HepG2 (cell line): ENCODE measurements around the gene ARL5B. TPM values are rescaled to one million over a fixed set of nuclear protein-coding genes. Genes with fewer than 3 reads are reported as not detected.

Experiments used
- AGO1 ChIP-seq: fragments of 200-400 bp; formaldehyde crosslinking; IDR thresholded peaks from 2 replicates; pipeline ENCODE4 v1.6.1; 2017; ENCODE audit warnings: mild to moderate bottlenecking, low read depth, low read length, moderate library complexity; ENCODE audit not compliant: poor library complexity, severe bottlenecking
- ATM ChIP-seq: fragments of 450-650 bp; IDR thresholded peaks from 2 replicates; pipeline ENCODE4 v1.7.1; 2017; ENCODE audit warnings: mild to moderate bottlenecking, borderline replicate concordance
- CHD4 ChIP-seq: fragments of 200-600 bp; sonication (generic); IDR thresholded peaks from 2 replicates; pipeline ENCODE4 v1.7.0; 2017; ENCODE audit warnings: mild to moderate bottlenecking, low read length, borderline replicate concordance
- EHMT2 ChIP-seq: fragments of 200-600 bp; sonication (generic); IDR thresholded peaks from 2 replicates; pipeline ENCODE4 v1.7.0; 2017; ENCODE audit warnings: antibody characterized with exemption, low read depth, low read length, borderline replicate concordance
- FLYWCH1 ChIP-seq: sonication (generic); formaldehyde crosslinking; IDR thresholded peaks from 2 replicates; pipeline ENCODE4 v1.8.1; 2023; ENCODE audit warnings: mild to moderate bottlenecking, missing genetic modification reagents
- KDM5B ChIP-seq: sonication (generic); formaldehyde crosslinking; IDR thresholded peaks from 2 replicates; pipeline ENCODE4 v1.4.0; 2020; ENCODE audit warnings: missing genetic modification reagents, mild to moderate bottlenecking, borderline replicate concordance
- MAF1 ChIP-seq: sonication (generic); formaldehyde crosslinking; IDR thresholded peaks from 2 replicates; pipeline ENCODE4 v1.5.0; 2020; ENCODE audit warnings: missing genetic modification reagents, borderline replicate concordance
- MTA1 ChIP-seq: sonication (generic); formaldehyde crosslinking; IDR thresholded peaks from 2 replicates; pipeline ENCODE4 v1.4.0; 2020; ENCODE audit warnings: missing genetic modification reagents, mild to moderate bottlenecking, borderline replicate concordance
- NCOR1 ChIP-seq: fragments of 200-600 bp; sonication (generic); IDR thresholded peaks from 2 replicates; pipeline ENCODE4 v1.7.0; 2017; ENCODE audit warnings: antibody characterized with exemption, low read length, borderline replicate concordance
- NFRKB ChIP-seq: fragments of 450-650 bp; IDR thresholded peaks from 2 replicates; pipeline ENCODE4 v1.6.1; 2017
- NFYB ChIP-seq: sonication (generic); formaldehyde crosslinking; IDR thresholded peaks from 2 replicates; pipeline ENCODE4 v1.4.0; 2020; ENCODE audit warnings: missing genetic modification reagents
- PPARG ChIP-seq: conservative IDR thresholded peaks from 2 replicates; pipeline ENCODE4 v1.6.1; 2016; ENCODE audit warnings: missing biosample characterization, missing genetic modification reagents
- PTBP1 ChIP-seq: fragments of 200-400 bp; formaldehyde crosslinking; IDR thresholded peaks from 2 replicates; pipeline ENCODE4 v1.6.1; 2018; ENCODE audit warnings: low read length, low read depth; ENCODE audit not compliant: poor library complexity, severe bottlenecking
- SPEN ChIP-seq: sonication (generic); formaldehyde crosslinking; IDR thresholded peaks from 2 replicates; pipeline ENCODE4 v1.5.1; 2020; ENCODE audit warnings: low read depth, mild to moderate bottlenecking, missing genetic modification reagents
- SRSF1 ChIP-seq: fragments of 200-400 bp; formaldehyde crosslinking; optimal IDR thresholded peaks from 2 replicates; pipeline ENCODE3; 2017; ENCODE audit warnings: mild to moderate bottlenecking, low read depth, low read length, moderate library complexity
- TEAD3 ChIP-seq: optimal IDR thresholded peaks from 2 replicates; pipeline ENCODE3; 2016; ENCODE audit warnings: borderline replicate concordance
- ZFAT ChIP-seq: sonication (generic); formaldehyde crosslinking; conservative IDR thresholded peaks from 2 replicates; pipeline ENCODE4 v1.8.1; 2023; ENCODE audit warnings: missing genetic modification reagents, inconsistent platforms
- ZMYM3 ChIP-seq: sonication (generic); formaldehyde crosslinking; IDR thresholded peaks from 2 replicates; pipeline ENCODE4 v1.5.1; 2020; ENCODE audit warnings: mild to moderate bottlenecking, missing genetic modification reagents
- ZNF260 ChIP-seq: sonication (generic); formaldehyde crosslinking; IDR thresholded peaks from 2 replicates; pipeline ENCODE4 v1.4.0; 2020; ENCODE audit warnings: missing genetic modification reagents, low read depth, mild to moderate bottlenecking, borderline replicate concordance
- ZNF263 ChIP-seq: sonication (generic); formaldehyde crosslinking; IDR thresholded peaks from 2 replicates; pipeline ENCODE4 v1.4.0; 2020; ENCODE audit warnings: missing genetic modification reagents
- ZNF274 ChIP-seq: sonication (generic); formaldehyde crosslinking; IDR thresholded peaks from 2 replicates; pipeline ENCODE4 v1.5.1; 2020; ENCODE audit warnings: mild to moderate bottlenecking, missing genetic modification reagents
- ZNF33A ChIP-seq: sonication (generic); formaldehyde crosslinking; IDR thresholded peaks from 2 replicates; pipeline ENCODE4 v1.5.1; 2020; ENCODE audit warnings: missing genetic modification reagents, mild to moderate bottlenecking, moderate library complexity, borderline replicate concordance
- ZNF382 ChIP-seq: sonication (generic); formaldehyde crosslinking; IDR thresholded peaks from 2 replicates; pipeline ENCODE4 v1.5.0; 2020; ENCODE audit warnings: missing genetic modification reagents, mild to moderate bottlenecking, borderline replicate concordance
- ZNF703 ChIP-seq: sonication (generic); formaldehyde crosslinking; IDR thresholded peaks from 2 replicates; pipeline ENCODE4 v1.5.1; 2020; ENCODE audit warnings: missing genetic modification reagents, mild to moderate bottlenecking, moderate library complexity, borderline replicate concordance
- ZNF839 ChIP-seq: sonication (generic); formaldehyde crosslinking; IDR thresholded peaks from 2 replicates; pipeline ENCODE4 v1.4.0; 2020; ENCODE audit warnings: missing genetic modification reagents, mild to moderate bottlenecking, borderline replicate concordance
- ZSCAN25 ChIP-seq: sonication (generic); formaldehyde crosslinking; IDR thresholded peaks from 2 replicates; pipeline ENCODE4 v1.8.0; 2022; ENCODE audit warnings: mild to moderate bottlenecking, missing genetic modification reagents
- polyA plus RNA-seq, 8 experiments: library from polyadenylated mRNA; depleted of rRNA in 3 of 8; stranded (reverse) in 7 of 8; unstranded in 1 of 8; fragments of >200 nt; fragmentation: Illumina TruSeq in 4 of 8; extraction: Trizol in 4 of 8; gene quantifications; 2 replicates each; pipeline versions ENCODE4 v1.2.1 to v1.2.3, GENCODE V29; 2011 to 2016; ENCODE audit warnings: low read depth in 4 of 8, missing spikeins in 1 of 8, mixed read lengths in 1 of 8; ENCODE audit not compliant: insufficient read depth in 1 of 8
- total RNA-seq, 5 experiments: library from RNA; depleted of rRNA; stranded (reverse); fragments of >200 nt; fragmentation: Illumina TruSeq; extraction: Trizol; gene quantifications; 2 replicates each; pipeline ENCODE4 v1.2.3, GENCODE V29; 2016; ENCODE audit warnings: low read depth in 1 of 5
- TF ChIP-seq, protein P1 (sequence below): sonication (generic); formaldehyde crosslinking; IDR thresholded peaks from 2 replicates; pipeline ENCODE4 v1.5.1; 2020; ENCODE audit warnings: missing genetic modification reagents, mild to moderate bottlenecking, borderline replicate concordance
- TF ChIP-seq, protein P2 (sequence below): sonication (generic); formaldehyde crosslinking; IDR thresholded peaks from 2 replicates; pipeline ENCODE4 v1.4.0; 2020; ENCODE audit warnings: missing genetic modification reagents, mild to moderate bottlenecking, borderline replicate concordance

The ARL5B gene
- total and polyA plus RNA-seq, 2 of the 13 experiments (the other 11 are each of a cell fraction or from before 2014, with no cell fraction given), result 26.6 to 32.7 TPM

DNA sequence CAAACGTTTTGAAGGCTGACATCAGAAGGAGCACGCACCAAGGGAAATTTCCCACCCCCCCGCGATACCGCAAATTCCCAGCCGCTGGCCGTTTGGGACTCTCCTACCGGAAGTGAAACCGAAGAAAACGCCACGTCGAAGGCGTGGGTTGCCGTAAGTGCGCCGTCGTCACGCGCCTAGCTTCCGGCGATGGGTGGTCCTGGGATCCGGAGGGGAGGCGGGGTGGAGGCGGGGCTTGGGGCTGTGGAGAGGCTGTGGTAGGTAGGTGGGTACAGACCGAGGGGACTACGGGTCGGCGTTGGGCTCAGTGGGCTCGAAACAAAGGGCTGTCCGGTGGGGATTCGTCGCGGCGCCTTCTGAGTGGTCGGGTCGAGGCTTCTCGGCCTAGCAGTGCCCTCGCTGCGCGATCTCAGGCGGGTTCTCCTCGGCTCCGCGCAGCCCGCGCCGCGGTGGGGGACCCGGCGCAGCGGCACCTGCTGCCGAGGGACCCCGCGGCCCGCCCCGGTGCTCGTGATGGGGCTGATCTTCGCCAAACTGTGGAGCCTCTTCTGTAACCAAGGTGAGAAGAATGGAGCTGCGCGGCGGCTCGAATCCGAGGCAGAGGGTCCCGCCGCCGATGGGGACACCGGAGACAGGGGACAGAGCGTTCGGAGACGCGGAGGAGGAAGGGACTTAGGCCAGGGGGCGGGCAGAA lies at the start of gene ARL5B (continued):
- TF ChIP-seq CHD4 (no peak), ZNF263 (CRISPR knock-in tag) (no peak), PPARG (CRISPR knock-in tag) (no peak; the same call in 1 of the 2 replicates), ZMYM3 (no peak), ZFAT (CRISPR knock-in tag) (0 out of 2 replicates have a peak, but pooled peaks have one; percentile 28), ZNF33A (CRISPR knock-in tag) (no peak), NFRKB (no peak), PTBP1 (no peak), EHMT2 (no peak), KDM5B (CRISPR knock-in tag) (peak; percentile 80), ZNF703 (CRISPR knock-in tag) (no peak; the same call in 1 of the 2 replicates), SRSF1 (no peak), AGO1 (peak; percentile 39), NFYB (peak; percentile 54; the same call in 1 of the 2 replicates), TEAD3 (CRISPR knock-in tag) (peak; percentile 69), ZNF839 (CRISPR knock-in tag) (no peak), ATM (no peak), FLYWCH1 (CRISPR knock-in tag) (no peak), ZSCAN25 (no peak), MAF1 (CRISPR knock-in tag) (peak; percentile 48; the same call in 1 of the 2 replicates), MTA1 (CRISPR knock-in tag) (peak; percentile 49; the same call in 1 of the 2 replicates), ZNF260 (CRISPR knock-in tag) (no peak), SPEN (CRISPR knock-in tag) (peak; percentile 95), ZNF274 (CRISPR knock-in tag) (no peak), NCOR1 (peak; percentile 24; the same call in 1 of the 2 replicates), ZNF382 (no peak)
- TF ChIP-seq, protein P1, sequence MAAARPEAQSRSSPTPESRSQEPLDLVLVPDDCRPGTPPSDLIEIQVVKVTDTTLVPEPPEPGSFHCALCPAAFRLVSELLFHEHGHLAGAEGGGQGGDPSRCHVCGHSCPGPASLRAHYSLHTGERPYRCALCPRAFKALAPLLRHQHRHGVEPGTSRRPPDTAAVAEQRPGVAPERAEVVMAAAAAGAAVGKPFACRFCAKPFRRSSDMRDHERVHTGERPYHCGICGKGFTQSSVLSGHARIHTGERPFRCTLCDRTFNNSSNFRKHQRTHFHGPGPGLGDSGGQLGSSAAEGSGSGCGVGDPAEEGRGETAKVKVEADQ (CRISPR knock-in tag), result no peak
- TF ChIP-seq, protein P2, sequence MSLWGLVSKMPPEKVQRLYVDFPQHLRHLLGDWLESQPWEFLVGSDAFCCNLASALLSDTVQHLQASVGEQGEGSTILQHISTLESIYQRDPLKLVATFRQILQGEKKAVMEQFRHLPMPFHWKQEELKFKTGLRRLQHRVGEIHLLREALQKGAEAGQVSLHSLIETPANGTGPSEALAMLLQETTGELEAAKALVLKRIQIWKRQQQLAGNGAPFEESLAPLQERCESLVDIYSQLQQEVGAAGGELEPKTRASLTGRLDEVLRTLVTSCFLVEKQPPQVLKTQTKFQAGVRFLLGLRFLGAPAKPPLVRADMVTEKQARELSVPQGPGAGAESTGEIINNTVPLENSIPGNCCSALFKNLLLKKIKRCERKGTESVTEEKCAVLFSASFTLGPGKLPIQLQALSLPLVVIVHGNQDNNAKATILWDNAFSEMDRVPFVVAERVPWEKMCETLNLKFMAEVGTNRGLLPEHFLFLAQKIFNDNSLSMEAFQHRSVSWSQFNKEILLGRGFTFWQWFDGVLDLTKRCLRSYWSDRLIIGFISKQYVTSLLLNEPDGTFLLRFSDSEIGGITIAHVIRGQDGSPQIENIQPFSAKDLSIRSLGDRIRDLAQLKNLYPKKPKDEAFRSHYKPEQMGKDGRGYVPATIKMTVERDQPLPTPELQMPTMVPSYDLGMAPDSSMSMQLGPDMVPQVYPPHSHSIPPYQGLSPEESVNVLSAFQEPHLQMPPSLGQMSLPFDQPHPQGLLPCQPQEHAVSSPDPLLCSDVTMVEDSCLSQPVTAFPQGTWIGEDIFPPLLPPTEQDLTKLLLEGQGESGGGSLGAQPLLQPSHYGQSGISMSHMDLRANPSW (CRISPR knock-in tag), result peak; percentile 65; the same call in 1 of the 2 replicates
- TF ChIP-seq, all 625 proteins: peak for 239
